ENCODE measurements around the gene UPF3B.
"Not testable (repeated sequence)": the region's sequence is repeated elsewhere in the genome, so short reads cannot be mapped to it uniquely, and the experiment has no call there.

The UPF3B gene

DNA sequence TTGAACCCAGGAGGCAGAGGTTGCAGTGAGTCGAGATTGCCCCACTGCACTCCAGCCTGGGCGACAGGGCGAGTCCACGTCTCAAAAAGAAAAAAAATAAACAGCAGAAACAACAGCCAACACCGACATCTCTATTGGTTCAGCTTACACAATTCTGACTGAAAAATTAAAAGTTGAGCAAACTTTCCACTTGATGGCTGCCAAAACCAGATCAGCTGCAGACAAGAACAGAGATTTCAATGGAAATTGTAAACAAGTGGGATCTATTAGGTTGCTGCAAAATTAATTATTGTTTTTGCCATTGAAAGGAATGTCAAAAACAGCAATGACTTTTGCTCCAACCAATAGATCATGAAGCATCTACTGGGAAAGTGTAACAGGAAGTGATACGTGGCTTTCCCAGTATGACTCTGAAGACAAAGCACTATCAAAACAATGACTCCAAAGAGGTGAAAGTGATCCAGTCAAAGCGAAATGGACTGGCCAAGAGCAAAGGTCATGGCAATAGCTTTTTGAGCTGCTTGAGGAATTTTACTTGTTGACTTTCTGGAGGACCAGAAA is 26.3 kb downstream of the UPF3B start:
- no peak for DNase-seq (ENCODE audit: low read depth)

DNA sequence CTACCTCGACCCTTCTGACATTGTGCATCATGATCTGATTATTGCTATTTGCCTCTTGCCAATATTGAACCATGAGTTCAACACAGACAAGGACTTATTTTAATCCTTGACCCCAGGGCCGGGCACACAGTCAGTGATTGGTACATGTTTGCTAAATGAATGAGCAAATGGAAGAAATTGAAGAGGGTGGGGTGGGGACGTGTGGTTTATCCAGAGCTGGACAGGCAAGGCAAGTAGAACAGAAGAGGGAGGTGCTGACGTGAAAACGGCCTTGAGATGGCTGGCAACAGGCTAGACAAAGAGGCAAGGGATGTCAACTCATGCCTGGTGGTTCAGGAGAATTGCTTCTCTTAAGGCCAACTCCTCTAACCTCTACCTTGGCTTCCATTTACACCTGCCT is 28.5 kb downstream of the UPF3B start:
- DNase-seq (ENCODE audit: low read depth): not testable (repeated sequence)

DNA sequence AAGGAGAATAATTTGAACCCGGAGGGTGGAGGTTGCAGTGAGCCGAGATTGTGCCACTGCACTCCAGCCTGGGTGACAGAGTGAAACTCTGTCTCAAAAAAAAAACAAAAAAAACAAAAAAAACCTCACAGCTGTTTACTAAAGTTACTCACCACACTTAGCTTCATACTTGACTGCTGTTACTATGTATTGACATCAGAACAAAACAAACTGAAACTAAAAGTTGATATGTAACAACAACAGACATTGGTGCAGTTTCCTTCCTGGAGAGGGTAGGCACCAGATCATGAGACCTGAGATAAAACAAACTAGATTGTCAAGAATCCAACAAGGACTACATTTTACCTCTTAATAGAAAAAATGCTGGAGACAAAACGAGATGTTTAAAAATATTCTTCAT is 31.1 kb downstream of the UPF3B start:
- not testable (repeated sequence) for DNase-seq (ENCODE audit: low read depth)

DNA sequence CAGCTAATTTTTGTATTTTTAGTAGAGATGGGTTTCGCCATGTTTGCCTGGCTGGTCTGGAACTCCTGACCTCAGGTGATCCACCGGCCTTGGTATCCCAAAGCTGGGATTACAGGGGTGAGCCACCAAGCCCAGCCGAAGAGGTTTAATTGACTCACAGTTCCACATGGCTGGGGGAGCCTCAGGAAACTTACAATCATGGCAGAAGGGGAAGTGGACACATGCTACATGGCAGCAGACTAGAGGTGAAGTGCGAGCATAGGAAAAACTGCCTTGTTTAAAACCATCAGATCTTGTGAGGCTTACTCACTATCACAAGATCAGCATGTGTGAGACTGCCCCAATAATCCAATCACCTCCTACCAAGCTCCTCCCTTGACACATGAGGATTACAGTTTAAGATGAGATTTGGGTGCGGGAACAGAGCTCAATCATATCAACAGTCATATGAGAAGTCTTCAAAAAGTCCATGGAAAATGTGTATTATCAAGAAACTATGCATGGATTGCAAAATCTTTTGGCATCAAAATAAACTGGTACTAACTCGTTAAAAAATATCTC is 35.6 kb downstream of the UPF3B start:
- no peak for DNase-seq (ENCODE audit: low read depth)

DNA sequence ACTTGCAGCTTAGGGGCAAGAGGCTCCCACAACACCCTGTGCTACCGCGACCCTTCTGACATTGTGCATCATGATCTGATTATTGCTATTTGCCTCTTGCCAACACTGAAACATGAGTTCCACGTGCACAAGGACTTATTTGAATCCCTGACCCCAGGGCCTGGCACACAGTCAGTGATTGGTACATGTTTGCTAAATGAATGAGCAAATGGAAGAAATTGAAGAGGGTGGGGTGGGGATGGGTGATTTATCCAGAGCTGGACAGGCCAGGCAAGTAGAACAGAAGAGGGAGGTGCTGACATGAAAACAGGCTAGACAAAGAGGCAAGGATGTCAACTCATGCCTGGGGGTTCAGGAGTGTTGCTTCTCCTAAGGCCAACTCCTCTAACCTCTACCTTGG is 36.5 kb downstream of the UPF3B start:
- no peak for DNase-seq (ENCODE audit: low read depth)

- no peak for DNase-seq (ENCODE audit: low read depth)
Measured at GRCh38 chrX:119809185-119809666, 43.5 kb downstream of the UPF3B start.

DNA sequence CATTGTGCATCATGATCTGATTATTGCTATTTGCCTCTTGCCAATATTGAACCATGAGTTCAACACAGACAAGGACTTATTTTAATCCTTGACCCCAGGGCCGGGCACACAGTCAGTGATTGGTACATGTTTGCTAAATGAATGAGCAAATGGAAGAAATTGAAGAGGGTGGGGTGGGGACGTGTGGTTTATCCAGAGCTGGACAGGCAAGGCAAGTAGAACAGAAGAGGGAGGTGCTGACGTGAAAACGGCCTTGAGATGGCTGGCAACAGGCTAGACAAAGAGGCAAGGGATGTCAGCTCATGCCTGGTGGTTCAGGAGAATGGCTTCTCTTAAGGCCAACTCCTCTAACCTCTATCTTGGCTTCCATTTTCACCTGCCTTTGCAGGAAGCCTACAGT is 44.3 kb downstream of the UPF3B start:
- not testable (repeated sequence) for DNase-seq (ENCODE audit: low read depth)

- DNase-seq (ENCODE audit: low read depth): no peak
Measured at GRCh38 chrX:119802546-119802945, 50.2 kb downstream of the UPF3B start.

GRCh38 chrX:119801253-119802221 is 51.2 kb downstream of the UPF3B start:
- DNase-seq (ENCODE audit: low read depth): no peak

- peak; percentile 59 for DNase-seq (ENCODE audit: low read depth)
Measured at GRCh38 chrX:119791437-119792231, 61.1 kb downstream of the UPF3B start, which contains the start of gene RPL39. RPL39 (minus strand) TSS chrX:119791630; CDS start chrX:119791576, 54 bp downstream.

DNA sequence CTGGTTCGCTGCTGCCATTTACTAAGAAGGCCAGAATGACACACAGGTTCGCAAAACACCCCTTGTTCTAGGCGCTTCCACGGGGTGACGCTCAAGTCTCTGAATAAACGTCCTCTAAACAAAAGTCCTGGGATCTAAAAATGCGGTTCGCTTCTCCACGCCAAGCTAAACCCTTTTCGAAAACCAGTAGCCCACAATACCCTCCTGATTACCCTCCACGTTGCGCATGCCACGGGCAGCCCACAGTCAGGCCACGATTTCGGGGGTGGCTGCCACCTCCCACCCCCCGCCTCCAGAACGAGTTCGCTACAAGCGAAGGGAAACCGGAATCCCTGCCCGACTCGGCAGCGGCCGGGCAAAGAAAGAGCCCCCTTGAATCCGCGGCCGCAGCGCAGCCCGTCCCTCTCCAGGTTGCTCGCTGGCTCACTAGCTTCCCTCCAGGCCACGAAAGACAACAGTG is 61.8 kb downstream of the UPF3B start:
- peak; percentile 23 for DNase-seq (ENCODE audit: low read depth)

GRCh38 chrX:119784747-119785446 is 67.9 kb downstream of the UPF3B start:
- no peak for DNase-seq (ENCODE audit: low read depth)
